Stimulated activated CD8-positive, alpha-beta memory T cell treated with anti-CD3 and anti-CD28 coated beads, Interleukin-15, amount 100 ng/mL, for 48 hours (primary cell): ENCODE data around the gene SLC5A3.

ENCODE experiments used
- DNase-seq, 2 donors: peaks; one replicate each; pipeline ENCODE4 v3.0.0-alpha.2; 2020; ENCODE audit warnings: low read depth in 2 of 2

The SLC5A3 gene

DNA sequence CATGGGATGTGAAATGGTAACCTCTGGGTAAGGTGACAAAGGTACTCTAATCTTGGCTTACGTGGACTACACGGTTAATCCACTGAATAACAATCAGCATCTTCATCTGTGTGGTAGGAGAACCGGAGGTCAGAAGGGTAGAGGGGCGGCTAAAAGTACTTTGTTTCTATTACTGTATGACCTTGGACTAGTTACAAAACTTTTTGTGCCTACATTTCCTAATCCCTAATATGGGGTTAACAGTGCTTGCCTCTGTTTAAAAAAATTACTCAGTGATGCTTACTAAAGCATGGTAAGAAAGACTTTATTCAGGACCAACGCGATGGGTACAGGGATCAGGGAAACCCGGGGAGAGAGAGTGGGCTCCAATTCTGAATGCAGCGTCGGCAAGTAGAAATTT is 1.7 kb upstream of the SLC5A3 start:
- DNase-seq: no peak

- DNase-seq: no peak
These were observed 990 bp upstream of the SLC5A3 start for GRCh38 chr21:34072145-34073031.

- DNase-seq: peak in 1 of 2 donors; percentile 23
These were observed 438 bp downstream of the SLC5A3 start for GRCh38 chr21:34073749-34074282.

DNA sequence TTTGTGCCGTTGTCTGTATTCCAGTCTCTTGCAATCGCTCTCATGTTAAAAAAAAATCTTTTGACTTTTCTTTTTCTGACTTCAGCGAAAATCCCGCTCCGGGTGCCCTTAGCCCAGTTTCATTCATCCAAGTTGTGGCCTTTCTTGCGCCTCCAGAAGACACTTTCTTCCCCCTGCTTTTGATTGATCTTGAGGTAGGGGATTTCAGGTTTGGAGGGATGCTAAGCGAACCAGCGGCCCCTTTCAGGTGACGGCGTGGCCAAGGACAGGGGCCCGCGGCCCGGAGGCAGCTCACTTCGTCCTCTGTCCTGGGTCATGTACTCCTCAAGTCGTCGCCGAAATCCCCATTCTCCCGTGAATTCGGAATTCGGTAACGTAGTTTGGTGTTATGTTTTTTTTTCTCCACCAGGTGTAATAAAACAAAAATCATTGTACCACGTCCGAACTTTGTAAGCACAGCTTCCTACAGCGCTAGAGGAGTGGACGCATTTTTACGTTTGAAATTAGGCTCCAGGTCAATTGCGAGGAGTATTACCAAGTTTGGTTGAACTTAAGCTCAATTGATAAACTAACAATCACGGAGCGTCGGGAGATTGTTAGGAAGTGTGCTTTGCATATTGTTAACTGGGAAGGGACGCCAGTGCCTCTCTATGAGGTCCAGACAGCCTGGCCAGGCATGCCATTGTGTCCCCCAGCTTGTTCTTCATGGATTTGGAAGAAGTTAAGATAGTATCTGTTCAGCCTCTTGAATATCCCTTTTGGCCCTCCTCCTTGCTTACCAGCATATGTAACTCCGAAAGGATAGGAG is 1.1 kb downstream of the SLC5A3 start:
- no peak for DNase-seq

- no peak for DNase-seq
These were observed 1.7 kb downstream of the SLC5A3 start for GRCh38 chr21:34075091-34075425.

GRCh38 chr21:34075760-34076660 is 2.6 kb downstream of the SLC5A3 start:
- no peak for DNase-seq

DNA sequence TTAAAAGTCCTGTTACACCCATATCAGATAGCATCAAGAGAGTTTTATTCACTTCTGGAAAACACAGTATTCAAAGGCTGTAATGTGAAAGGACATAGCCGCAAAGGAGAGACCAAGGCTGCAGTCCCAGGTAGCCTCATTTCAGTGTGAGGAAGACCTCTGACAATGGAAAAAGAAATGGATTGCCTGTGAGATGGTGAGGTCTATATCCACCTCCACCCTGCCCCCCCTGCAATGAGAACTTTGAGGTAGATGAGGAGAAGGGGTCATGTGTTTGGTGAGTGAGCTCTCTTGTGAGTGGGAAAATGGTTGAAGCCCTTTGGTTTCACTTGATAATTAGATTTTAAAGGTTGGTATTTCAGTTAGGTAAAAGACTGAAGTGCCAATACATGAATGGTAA is 3.5 kb downstream of the SLC5A3 start:
- no peak for DNase-seq

DNA sequence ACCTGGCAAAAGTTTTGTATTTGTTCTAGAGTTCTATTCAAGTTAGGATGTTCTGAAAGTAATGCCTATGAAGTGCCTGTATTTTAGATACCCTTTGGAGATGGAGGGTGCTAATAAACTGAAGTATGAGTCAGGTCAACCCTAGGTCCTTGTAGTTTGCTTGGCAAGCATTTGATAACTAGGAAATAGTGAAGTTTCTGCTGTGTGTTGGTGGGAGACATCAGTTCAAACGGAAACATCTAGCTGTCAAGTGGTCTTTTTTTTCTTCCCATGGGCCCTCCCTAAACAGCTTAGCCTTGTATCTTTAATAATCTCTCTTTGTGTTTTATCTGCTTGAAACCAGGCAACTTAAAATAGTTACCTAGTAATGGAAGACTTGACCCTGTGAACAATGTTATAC is 4.5 kb downstream of the SLC5A3 start:
- DNase-seq: no peak

- DNase-seq: no peak
These were observed 5.5 kb downstream of the SLC5A3 start for GRCh38 chr21:34078915-34079314.

DNA sequence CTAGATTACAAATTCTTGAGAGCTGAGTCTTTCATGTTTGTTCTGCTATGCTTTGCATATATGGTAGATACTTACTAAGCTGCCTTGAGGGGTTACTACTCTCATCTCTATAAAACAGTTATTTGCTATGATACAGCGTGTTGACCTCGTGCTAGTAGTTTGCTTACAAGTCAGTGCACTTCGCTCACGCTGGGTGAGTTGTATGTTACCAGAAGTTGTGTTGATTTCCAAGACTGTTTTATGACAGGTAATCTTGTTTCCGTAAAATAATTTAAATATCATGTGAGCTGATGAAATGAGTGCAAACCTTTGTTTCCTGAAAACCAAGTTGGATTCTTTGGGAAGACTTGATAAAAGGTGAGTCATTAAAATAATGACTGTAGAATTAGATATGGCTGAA is 7.3 kb downstream of the SLC5A3 start:
- DNase-seq: no peak

DNA sequence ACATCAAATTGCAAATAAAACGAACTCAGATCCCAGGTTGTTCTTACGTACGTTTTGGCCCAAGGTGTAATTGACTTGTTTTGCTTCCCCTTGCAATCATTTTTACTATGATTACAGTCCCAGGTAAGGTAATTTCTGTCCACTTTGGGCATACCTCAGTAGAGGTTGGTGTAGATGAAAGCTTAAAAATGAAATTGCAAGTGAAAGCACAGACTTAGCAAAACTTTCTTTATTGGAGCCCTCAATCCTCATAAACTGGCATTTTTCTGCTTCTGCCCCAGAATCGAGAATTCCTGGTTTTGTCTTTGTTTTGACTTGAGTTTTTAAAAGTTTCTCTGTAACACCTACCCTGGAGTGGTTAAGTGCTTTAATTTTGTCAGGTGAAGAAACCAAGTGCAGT is 9.4 kb downstream of the SLC5A3 start:
- DNase-seq: no peak

DNA sequence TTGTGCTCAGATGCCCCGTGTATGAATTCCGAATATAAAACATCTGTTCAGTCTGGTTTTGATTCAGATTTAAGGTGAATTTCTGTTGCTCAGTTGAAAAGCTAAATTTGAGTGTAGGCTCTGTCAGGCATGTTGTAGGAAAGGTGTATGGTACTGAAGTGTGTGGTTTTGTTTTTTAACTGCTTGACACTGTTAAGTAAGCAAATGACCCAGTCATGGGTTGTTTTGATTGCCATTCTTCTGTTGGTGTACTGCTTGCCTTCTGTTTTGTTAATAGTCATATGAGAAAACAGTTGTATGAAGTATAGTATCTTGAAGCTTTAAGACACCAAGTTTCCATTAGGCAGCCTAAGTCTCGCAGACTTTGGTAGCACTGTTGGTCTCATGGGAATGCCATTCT is 10.0 kb downstream of the SLC5A3 start:
- DNase-seq: no peak

GRCh38 chr21:34085129-34085528 is 11.8 kb downstream of the SLC5A3 start:
- DNase-seq: no peak

- DNase-seq: no peak
These were observed 13.5 kb downstream of the SLC5A3 start for GRCh38 chr21:34086887-34087306.

DNA sequence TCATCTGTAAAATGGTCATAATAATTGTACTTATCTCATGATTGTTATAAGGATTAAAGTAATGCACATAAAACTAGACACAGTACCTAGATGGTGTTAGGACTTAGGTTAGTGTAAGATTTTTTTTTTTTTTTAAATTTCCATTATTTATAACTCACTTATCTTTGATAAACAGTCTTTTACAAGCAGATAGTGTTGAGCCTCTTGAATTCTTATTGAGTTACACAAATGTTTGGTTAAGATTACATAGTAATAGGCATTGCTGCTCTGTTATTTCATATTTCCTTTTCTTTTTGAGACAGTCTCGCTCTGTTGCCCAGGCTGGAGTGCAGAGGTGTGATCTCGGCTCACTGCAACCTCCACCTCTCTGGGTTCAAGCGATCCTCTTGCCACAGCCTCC is 15.4 kb downstream of the SLC5A3 start:
- no peak for DNase-seq

DNA sequence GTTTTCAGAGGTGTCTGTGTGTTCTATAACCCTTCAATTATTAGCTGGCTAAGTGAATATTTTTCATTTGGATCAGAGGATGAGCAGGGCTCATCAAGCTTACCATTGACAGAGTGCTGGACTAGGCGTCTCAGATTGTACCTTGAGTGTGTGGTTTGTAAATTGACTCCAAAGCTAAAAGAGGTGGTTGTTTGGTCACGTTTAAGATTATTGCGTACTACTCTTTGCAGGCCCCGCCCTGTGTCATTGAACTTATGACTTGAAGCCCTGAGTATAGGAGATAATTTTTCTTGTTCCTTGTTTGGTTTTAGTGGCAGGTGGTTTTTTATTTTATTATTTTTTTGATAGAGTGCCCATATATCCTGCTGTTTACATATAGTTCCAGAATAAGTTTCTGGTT is 17.7 kb downstream of the SLC5A3 start:
- DNase-seq: no peak

GRCh38 chr21:34091607-34092006 is 18.2 kb downstream of the SLC5A3 start:
- DNase-seq: no peak

DNA sequence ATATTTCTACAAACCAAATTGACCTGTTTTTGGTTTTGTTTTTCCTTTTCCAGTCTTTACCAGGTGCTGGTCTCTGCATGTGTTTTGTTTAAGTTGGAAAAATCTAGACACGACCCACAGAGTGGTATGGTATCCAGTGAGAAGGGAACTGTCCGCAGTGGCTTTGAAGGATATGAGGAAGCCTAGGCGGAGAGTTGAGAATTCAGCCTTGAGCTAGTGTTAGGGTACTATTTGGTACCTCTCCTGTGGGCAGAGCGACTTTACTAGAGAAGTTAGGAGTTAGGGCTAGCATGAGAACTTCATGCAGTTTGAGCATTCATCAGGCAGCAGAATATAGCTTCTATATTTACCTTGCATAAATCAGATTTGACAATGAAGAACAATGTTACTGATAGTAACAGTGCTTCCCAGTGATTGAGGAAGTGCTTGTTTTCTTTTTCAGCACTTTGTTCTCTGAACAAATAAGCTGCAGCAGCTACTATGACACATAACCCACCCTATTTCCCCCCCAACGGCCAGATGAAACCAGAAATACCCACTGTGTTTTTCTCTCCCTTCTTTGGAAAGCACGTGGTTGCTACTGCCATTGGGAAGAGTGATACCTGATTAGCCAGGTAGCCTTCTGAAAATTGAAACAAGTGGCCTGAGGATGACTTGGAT is 19.0 kb downstream of the SLC5A3 start:
- DNase-seq: no peak

DNA sequence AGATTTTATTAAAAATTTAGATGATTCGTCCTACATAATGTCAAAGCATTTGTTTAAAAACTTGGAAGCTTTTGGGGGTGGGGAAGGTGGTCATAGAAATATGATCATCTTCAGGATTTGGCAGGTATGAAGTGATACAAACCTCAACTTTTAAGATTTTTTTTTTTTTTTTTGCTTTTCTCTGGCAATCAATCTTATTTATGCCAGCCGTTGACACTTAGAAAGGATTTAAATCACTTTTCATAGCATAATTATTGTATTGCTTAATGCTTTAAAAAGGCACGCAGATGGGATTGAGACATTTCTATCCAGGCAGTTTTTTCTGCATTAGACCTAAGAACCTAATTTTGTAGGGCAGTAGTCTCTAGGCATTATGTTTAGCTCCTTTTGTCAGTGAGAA is 19.7 kb downstream of the SLC5A3 start:
- DNase-seq: no peak

DNA sequence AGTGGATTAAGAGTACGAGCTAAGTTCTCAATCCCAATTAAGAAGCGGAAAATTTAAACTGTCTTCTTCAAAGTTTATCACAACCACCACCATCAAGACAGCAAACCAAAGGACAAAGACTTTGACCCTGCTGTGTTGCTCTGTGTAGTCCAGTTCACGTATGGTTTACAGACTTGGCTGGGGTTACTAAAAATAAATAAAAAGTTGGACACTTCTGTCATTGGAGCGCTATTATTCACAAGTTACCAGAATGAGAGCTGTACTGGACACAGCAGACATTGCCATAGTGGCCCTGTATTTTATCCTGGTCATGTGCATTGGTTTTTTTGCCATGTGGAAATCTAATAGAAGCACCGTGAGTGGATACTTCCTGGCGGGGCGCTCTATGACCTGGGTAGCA is 21.6 kb downstream of the SLC5A3 start:
- no peak for DNase-seq

DNA sequence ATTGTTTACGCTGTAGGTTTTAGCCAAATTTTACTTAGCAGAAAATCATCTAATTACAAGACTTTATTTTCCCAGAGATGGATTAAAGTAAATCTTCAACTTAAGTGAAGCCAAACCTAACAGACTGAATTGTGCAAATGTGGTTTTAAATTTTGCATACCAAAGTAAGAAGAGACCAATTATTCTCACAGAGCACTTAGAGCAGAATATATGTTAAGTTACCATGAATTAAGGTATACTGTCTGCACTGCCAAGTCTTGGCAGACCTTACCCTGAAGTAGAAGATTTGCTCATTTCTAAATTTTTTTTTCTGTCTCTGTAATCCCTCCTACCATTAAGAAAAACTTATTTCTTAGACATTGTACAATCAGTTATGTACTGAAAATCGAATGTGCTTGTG is 24.1 kb downstream of the SLC5A3 start:
- DNase-seq: no peak
